HCT116 (cell line): Measurements from ENCODE around the gene SCN2A. TPM values are rescaled to one million over a fixed set of nuclear protein-coding genes. Genes with fewer than 3 reads are reported as not detected.

Experiments used
- ATAC-seq: fragments of 200-7000 bp; cut with Tn5 transposase; 2 replicates; pipeline ENCODE4 v1.9.1; 2020; ENCODE audit warnings: mild to moderate bottlenecking, moderate library complexity
- BruUV-seq: library from RNA; stranded (reverse); fragments of 400-500 nt; replicated peaks from 2 replicates; lab custom pipeline; 2021; lab: Mats Ljungman, UMichigan
- CTCF ChIA-PET: fragments of 300-600 bp; sonication (Branson Sonifier 250); formaldehyde crosslinking; loops from one replicate; lab custom pipeline; 2021; ENCODE audit warnings: antibody characterized with exemption; lab: Charles Lee
- POLR2A ChIA-PET: fragments of 300-600, 350-600 bp; sonication (Branson Sonifier 250); formaldehyde crosslinking; loops from one replicate; lab custom pipeline; 2021; ENCODE audit warnings: antibody characterized with exemption; lab: Charles Lee
- RAD21 ChIA-PET, 2 experiments: fragments of 300-600 bp; sonication (Branson Sonifier 250); formaldehyde crosslinking; loops; one replicate each; lab custom pipeline; 2023; ENCODE audit warnings: low total read pairs in 2 of 2; ENCODE audit not compliant: uncharacterized antibody in 2 of 2, unreplicated experiment in 2 of 2, low non-redundant PET in 1 of 2; lab: Charles Lee
- DNase-seq: peaks from one replicate; pipeline ENCODE4 v3.0.0-alpha.2; 2010; ENCODE audit warnings: low read depth, low spot score
- H2AFZ ChIP-seq: fragments of 200-600 bp; shearing (Covaris generic), sonication (generic); 2 replicates; pipeline ENCODE4 v1.6.1; 2017; ENCODE audit warnings: low read depth, mixed run types, mixed read lengths, antibody characterized with exemption, low read length; ENCODE audit not compliant: poor library complexity, severe bottlenecking
- H3K27ac ChIP-seq: 2 replicates; pipeline ENCODE4 v1.5.1; 2012; ENCODE audit warnings: low read depth, low read length
- H3K27me3 ChIP-seq: fragments of 200-600 bp; sonication (generic); 2 replicates; pipeline ENCODE4 v1.6.1; 2016; ENCODE audit warnings: mixed run types, low read length, mixed read lengths; ENCODE audit not compliant: insufficient read depth
- H3K36me3 ChIP-seq, 2 experiments: fragments of 200-500 bp in 1 of 2; fragments of 200-600 bp in 1 of 2; sonication (Bioruptor generic) in 1 of 2; sonication (generic) in 1 of 2; 2 replicates each; pipeline versions ENCODE4 v1.5.1 to v1.6.1; 2014 to 2016; ENCODE audit warnings: low read length in 2 of 2, inconsistent platforms in 1 of 2, mixed read lengths in 1 of 2, mixed run types in 1 of 2; ENCODE audit not compliant: insufficient read depth in 2 of 2, control insufficient read depth in 1 of 2
- H3K4me1 ChIP-seq, 2 experiments: fragments of 200-600 bp in 1 of 2; sonication (generic) in 1 of 2; 2 replicates each; pipeline versions ENCODE4 v1.5.1 to v1.6.1; 2012 to 2017; ENCODE audit warnings: low read length in 2 of 2, inconsistent platforms in 1 of 2, mild to moderate bottlenecking in 1 of 2, mixed read lengths in 1 of 2, mixed run types in 1 of 2, moderate library complexity in 1 of 2; ENCODE audit not compliant: insufficient read depth in 2 of 2, control insufficient read depth in 1 of 2
- H3K4me2 ChIP-seq: fragments of 200-600 bp; sonication (generic); 2 replicates; pipeline ENCODE4 v1.6.1; 2017; ENCODE audit warnings: mixed run types, low read length, mixed read lengths
- H3K4me3 ChIP-seq, 2 experiments: fragments of 200-600 bp in 1 of 2; sonication (generic) in 1 of 2; replicated peaks in 1 of 2; 2 replicates each; pipeline ENCODE4 v1.5.1; 2011 to 2016; ENCODE audit warnings: low read length in 2 of 2, control low read depth in 1 of 2, low read depth in 1 of 2, mild to moderate bottlenecking in 1 of 2, mixed read lengths in 1 of 2, mixed run types in 1 of 2
- H3K79me2 ChIP-seq: fragments of 200-600 bp; sonication (generic); 2 replicates; pipeline ENCODE4 v1.6.1; 2017; ENCODE audit warnings: mild to moderate bottlenecking, mixed run types, low read length, moderate library complexity, mixed read lengths; ENCODE audit not compliant: insufficient read depth
- H3K9ac ChIP-seq: fragments of 200-600 bp; sonication (generic); 2 replicates; pipeline ENCODE4 v1.6.1; 2016; ENCODE audit warnings: low read length, mixed read lengths
- H3K9me2 ChIP-seq: fragments of 200-600 bp; sonication (generic), shearing (Covaris generic); 2 replicates; pipeline ENCODE4 v1.6.1; 2017; ENCODE audit warnings: mixed run types, mild to moderate bottlenecking, moderate library complexity; ENCODE audit not compliant: insufficient read depth
- H3K9me3 ChIP-seq, 2 experiments: fragments of 200-500 bp in 1 of 2; fragments of 200-600 bp in 1 of 2; sonication (Bioruptor generic) in 1 of 2; sonication (generic) in 1 of 2; 2 replicates each; pipeline ENCODE4 v1.6.1; 2014 to 2017; ENCODE audit warnings: low read length in 2 of 2, mixed read lengths in 2 of 2, inconsistent platforms in 1 of 2, low read depth in 1 of 2, mild to moderate bottlenecking in 1 of 2, mixed run types in 1 of 2, moderate library complexity in 1 of 2; ENCODE audit not compliant: control insufficient read depth in 1 of 2, insufficient read depth in 1 of 2
- H4K20me1 ChIP-seq: fragments of 200-600 bp; sonication (generic), shearing (Covaris generic); 2 replicates; pipeline ENCODE4 v1.6.1; 2017; ENCODE audit warnings: mixed run types, mild to moderate bottlenecking, moderate library complexity; ENCODE audit not compliant: insufficient read depth
- CBX3 ChIP-seq: IDR thresholded peaks from 2 replicates; pipeline ENCODE4 v1.6.1; 2012; ENCODE audit warnings: low read depth
- EZH2 ChIP-seq: fragments of 200-600 bp; sonication (generic); IDR thresholded peaks from 2 replicates; pipeline ENCODE4 v1.6.1; 2017; ENCODE audit warnings: antibody characterized with exemption, mixed run types
- EZH2phosphoT487 ChIP-seq: fragments of 200-600 bp; IDR thresholded peaks from 2 replicates; pipeline ENCODE4 v1.6.1; 2018; ENCODE audit warnings: antibody characterized with exemption, borderline replicate concordance
- FOSL1 ChIP-seq: IDR thresholded peaks from 2 replicates; pipeline ENCODE4 v1.6.1; 2012; ENCODE audit warnings: low read depth
- JUND ChIP-seq: IDR thresholded peaks from 2 replicates; pipeline ENCODE4 v1.6.1; 2012
- POLR2A ChIP-seq: IDR thresholded peaks from 2 replicates; pipeline ENCODE4 v1.7.0; 2011; ENCODE audit warnings: borderline replicate concordance; ENCODE audit not compliant: insufficient read depth, insufficient read length; ENCODE audit errors: extremely low read depth
- POLR2AphosphoS5 ChIP-seq: IDR thresholded peaks from 2 replicates; pipeline ENCODE4 v1.6.1; 2011; ENCODE audit warnings: mild to moderate bottlenecking, low read depth, low read length, moderate library complexity
- RAD21 ChIP-seq: IDR thresholded peaks from 2 replicates; pipeline ENCODE4 v1.6.1; 2012; ENCODE audit warnings: low read depth, mild to moderate bottlenecking
- SP1 ChIP-seq: IDR thresholded peaks from 2 replicates; pipeline ENCODE4 v1.6.1; 2012; ENCODE audit warnings: low read depth
- SRF ChIP-seq: IDR thresholded peaks from 2 replicates; pipeline ENCODE4 v1.6.1; 2012; ENCODE audit warnings: low read depth
- TCF7L2 ChIP-seq: IDR thresholded peaks from 2 replicates; pipeline ENCODE4 v1.7.0; 2011; ENCODE audit warnings: borderline replicate concordance, inconsistent platforms; ENCODE audit not compliant: insufficient read depth, insufficient read length; ENCODE audit errors: extremely low read depth
- ZFX ChIP-seq: fragments of 450-650 bp; IDR thresholded peaks from 2 replicates; pipeline ENCODE4 v1.6.1; 2017
- intact Hi-C: fragments of 100-400 bp; cut with micrococcal nuclease; formaldehyde crosslinking; loops from 2 replicates; pipeline ENCODE4 v1.10.0; 2022
- total RNA-seq: library from RNA; stranded (reverse); gene quantifications from one replicate; pipeline ENCODE4 v1.2.1, GENCODE V29; 2021; ENCODE audit not compliant: unreplicated experiment
- TF ChIP-seq, protein P1 (sequence below): IDR thresholded peaks from 2 replicates; pipeline ENCODE4 v1.6.1; 2012
- TF ChIP-seq, protein P2 (sequence below): IDR thresholded peaks from 2 replicates; pipeline ENCODE4 v1.6.1; 2012
- TF ChIP-seq, protein P3 (sequence below): IDR thresholded peaks from 2 replicates; pipeline ENCODE4 v1.6.1; 2011; ENCODE audit warnings: mild to moderate bottlenecking, low read length, moderate library complexity; ENCODE audit not compliant: insufficient replicate concordance; ENCODE audit errors: extremely low read depth

SCN2A gene
- total RNA-seq, 1 experiment from 2014 or later = 0.25 TPM

DNA sequence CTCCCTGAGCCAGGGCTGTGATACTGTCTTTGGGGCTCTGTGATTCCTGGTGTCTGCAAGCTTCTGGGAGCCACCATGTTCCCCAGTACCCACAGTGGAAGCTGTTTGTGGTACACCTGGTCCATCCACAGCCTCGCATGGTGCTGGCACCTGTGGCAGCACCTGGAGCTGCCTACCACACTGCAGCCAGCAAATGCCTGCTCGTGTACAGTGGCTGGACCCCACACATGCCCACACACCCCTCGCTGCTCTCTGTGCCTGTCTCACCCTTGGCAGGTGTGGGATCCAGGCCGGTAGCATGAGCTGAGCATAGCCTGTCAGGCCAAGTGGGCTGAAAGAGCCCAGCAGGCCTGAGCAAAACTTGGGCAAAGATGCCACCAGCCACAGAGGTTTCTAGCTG lies 188.5 kb downstream of the SCN2A start:
- RAD21 ChIA-PET = no interaction called here
- DNase-seq (no peak), ATAC-seq (no peak)
- no peaks in the 10 kb centered on the region for H3K9me2 ChIP-seq
- BruUV-seq = no TSS peak
- H3K9ac ChIP-seq = no peak overlapping the region
- no peak overlapping the region for H2AFZ ChIP-seq
- no peaks in the 10 kb centered on the region for H4K20me1 ChIP-seq
- no peaks in the 10 kb centered on the region for H3K4me1 ChIP-seq
- H3K27me3 ChIP-seq = no peaks in the 10 kb centered on the region
- H3K27ac ChIP-seq = no peak overlapping the region
- TF ChIP-seq, protein P1, sequence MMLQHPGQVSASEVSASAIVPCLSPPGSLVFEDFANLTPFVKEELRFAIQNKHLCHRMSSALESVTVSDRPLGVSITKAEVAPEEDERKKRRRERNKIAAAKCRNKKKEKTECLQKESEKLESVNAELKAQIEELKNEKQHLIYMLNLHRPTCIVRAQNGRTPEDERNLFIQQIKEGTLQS = no peak
- TF ChIP-seq CBX3 = no peak
- TF ChIP-seq, protein P2, sequence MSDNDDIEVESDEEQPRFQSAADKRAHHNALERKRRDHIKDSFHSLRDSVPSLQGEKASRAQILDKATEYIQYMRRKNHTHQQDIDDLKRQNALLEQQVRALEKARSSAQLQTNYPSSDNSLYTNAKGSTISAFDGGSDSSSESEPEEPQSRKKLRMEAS = no peak
- no peak for TF ChIP-seq EZH2
- TF ChIP-seq, all 23 proteins: peak for 0
- intact Hi-C loops = no loop called here
- Histone ChIP-seq H3K36me3 (no peaks in the 10 kb centered on the region), H3K4me3 (no peak overlapping the region), H3K4me2 (no peak overlapping the region), H3K79me2 (no peaks in the 10 kb centered on the region), H3K9me3 (no peaks in the 10 kb centered on the region)
- POLR2A ChIA-PET = no interaction called here
- CTCF ChIA-PET = no interaction called here

DNA sequence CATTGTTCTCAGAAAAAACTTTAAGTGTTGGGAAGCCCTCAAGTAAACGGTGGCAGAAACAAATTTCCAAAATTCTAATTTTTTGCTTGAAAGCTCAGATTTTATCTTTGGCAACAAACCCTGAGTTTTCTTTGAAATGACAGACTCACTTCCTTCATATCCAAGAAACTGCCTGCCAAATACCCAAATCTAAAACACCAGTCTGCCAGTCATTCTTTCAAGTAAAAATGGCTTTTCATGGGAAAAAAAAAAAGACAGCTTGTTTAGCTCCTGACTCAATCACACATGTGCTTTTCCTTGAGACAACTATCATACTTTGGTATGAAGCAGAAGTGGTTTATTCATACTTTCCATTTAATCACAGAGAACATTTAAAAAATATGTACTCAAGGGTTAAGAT lies 189.7 kb downstream of the SCN2A start:
- no peaks in the 10 kb centered on the region for H3K36me3 ChIP-seq
- H4K20me1 ChIP-seq = no peaks in the 10 kb centered on the region
- no peaks in the 10 kb centered on the region for H3K9me3 ChIP-seq
- POLR2A ChIA-PET = no interaction called here
- H3K79me2 ChIP-seq = no peaks in the 10 kb centered on the region
- BruUV-seq = no TSS peak
- no peak overlapping the region for H3K27ac ChIP-seq
- TF ChIP-seq, protein P3, sequence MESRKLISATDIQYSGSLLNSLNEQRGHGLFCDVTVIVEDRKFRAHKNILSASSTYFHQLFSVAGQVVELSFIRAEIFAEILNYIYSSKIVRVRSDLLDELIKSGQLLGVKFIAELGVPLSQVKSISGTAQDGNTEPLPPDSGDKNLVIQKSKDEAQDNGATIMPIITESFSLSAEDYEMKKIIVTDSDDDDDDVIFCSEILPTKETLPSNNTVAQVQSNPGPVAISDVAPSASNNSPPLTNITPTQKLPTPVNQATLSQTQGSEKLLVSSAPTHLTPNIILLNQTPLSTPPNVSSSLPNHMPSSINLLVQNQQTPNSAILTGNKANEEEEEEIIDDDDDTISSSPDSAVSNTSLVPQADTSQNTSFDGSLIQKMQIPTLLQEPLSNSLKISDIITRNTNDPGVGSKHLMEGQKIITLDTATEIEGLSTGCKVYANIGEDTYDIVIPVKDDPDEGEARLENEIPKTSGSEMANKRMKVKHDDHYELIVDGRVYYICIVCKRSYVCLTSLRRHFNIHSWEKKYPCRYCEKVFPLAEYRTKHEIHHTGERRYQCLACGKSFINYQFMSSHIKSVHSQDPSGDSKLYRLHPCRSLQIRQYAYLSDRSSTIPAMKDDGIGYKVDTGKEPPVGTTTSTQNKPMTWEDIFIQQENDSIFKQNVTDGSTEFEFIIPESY = no peak
- no peak for TF ChIP-seq POLR2A
- TF ChIP-seq EZH2phosphoT487 = no peak
- no peak for TF ChIP-seq EZH2
- TF ChIP-seq JUND = no peak
- TF ChIP-seq ZFX = no peak
- TF ChIP-seq FOSL1 = no peak
- TF ChIP-seq SRF = no peak
- TF ChIP-seq RAD21 = no peak
- no peak for TF ChIP-seq CBX3
- TF ChIP-seq, protein P2 = no peak
- TF ChIP-seq POLR2AphosphoS5 = no peak
- TF ChIP-seq TCF7L2 = no peak
- TF ChIP-seq SP1 = no peak
- no peak overlapping the region for H2AFZ ChIP-seq
- ATAC-seq (no peak), DNase-seq (no peak)
- no peaks in the 10 kb centered on the region for H3K27me3 ChIP-seq
- no peak overlapping the region for H3K4me2 ChIP-seq
- H3K4me3 ChIP-seq = no peak overlapping the region
- CTCF ChIA-PET = no interaction called here
- H3K9me2 ChIP-seq = no peaks in the 10 kb centered on the region
- no peaks in the 10 kb centered on the region for H3K4me1 ChIP-seq
- RAD21 ChIA-PET = no interaction called here
- intact Hi-C loops = no loop called here
- H3K9ac ChIP-seq = no peak overlapping the region
